GOT3 (cell line): ENCODE measurements around the gene OR2V2.

ENCODE experiments used
- DNase-seq: peaks from one replicate; lab custom pipeline; 2025; ENCODE audit warnings: mixed read lengths; lab: John Stamatoyannopoulos, UW

The OR2V2 gene

GRCh38 chr5:181190711-181191525 lies 43.5 kb downstream of the OR2V2 start:
- DNase-seq, result no peak

- DNase-seq, result no peak
These were observed 44.3 kb downstream of the OR2V2 start for GRCh38 chr5:181191526-181192336.

- no peak for DNase-seq
These were observed 45.1 kb downstream of the OR2V2 start for GRCh38 chr5:181192337-181193046.

- DNase-seq, result no peak
These were observed 46.3 kb downstream of the OR2V2 start for GRCh38 chr5:181193656-181194055.

GRCh38 chr5:181194489-181195248 lies 47.3 kb downstream of the OR2V2 start:
- DNase-seq, result no peak

- DNase-seq, result no peak
These were observed 47.9 kb downstream of the OR2V2 start for GRCh38 chr5:181195249-181195761.

GRCh38 chr5:181197326-181197951 lies 50.1 kb downstream of the OR2V2 start:
- DNase-seq, result no peak

- no peak for DNase-seq
These were observed 50.8 kb downstream of the OR2V2 start for GRCh38 chr5:181198106-181198685.

- DNase-seq, result no peak
These were observed 51.6 kb downstream of the OR2V2 start for GRCh38 chr5:181198905-181199519.

- no peak for DNase-seq
These were observed 52.7 kb downstream of the OR2V2 start for GRCh38 chr5:181199881-181200638.

- DNase-seq, result no peak
These were observed 53.4 kb downstream of the OR2V2 start for GRCh38 chr5:181200816-181201215.

GRCh38 chr5:181203093-181203711 lies 55.8 kb downstream of the OR2V2 start:
- no peak for DNase-seq

GRCh38 chr5:181203777-181204112 lies 56.4 kb downstream of the OR2V2 start:
- no peak for DNase-seq

- DNase-seq, result no peak
These were observed 56.9 kb downstream of the OR2V2 start for GRCh38 chr5:181204113-181204825.

GRCh38 chr5:181204826-181205760 lies 57.7 kb downstream of the OR2V2 start, which contains the start of gene TRIM7:
TRIM7 (minus strand) TSS chr5:181205196; CDS start chr5:181205110, 86 bp downstream.
- no peak for DNase-seq

- no peak for DNase-seq
These were observed 58.6 kb downstream of the OR2V2 start for GRCh38 chr5:181205761-181206649.
